Activated T-cell treated with anti-CD3 and anti-CD28 coated beads, Interleukin-2, amount 50 U/mL, for 72 hours (primary cell): ENCODE results near the gene MLPH. TPM values are rescaled to one million over a fixed set of nuclear protein-coding genes. Genes with fewer than 3 reads are reported as not detected.

ENCODE experiments used
- total RNA-seq, 2 donors: library from RNA; stranded (reverse); gene quantifications; one replicate each; pipeline ENCODE4 v1.2.3, GENCODE V29; 2022

The MLPH gene
- total RNA-seq, 2 donors from 2014 or later = 0.36 TPM; not detected in 1

Other genes starting within 250 kb of the MLPH start
- gene COL6A3, start 73.1 kb upstream of the MLPH start, total RNA-seq = 10 to 100 TPM; 12.0 to 17.3 TPM
- not detected for gene PRLH, start 79.3 kb downstream of the MLPH start, total RNA-seq
- under 1 TPM in 1 of 2 donors, not detected in 1; 0.09 TPM for gene RAB17, start 103.5 kb downstream of the MLPH start, total RNA-seq
- gene LRRFIP1, start 140.3 kb downstream of the MLPH start, total RNA-seq = 100 to 1,000 TPM; 198 to 239 TPM